ENCODE data around the gene NFIX. TPM values are rescaled to one million over a fixed set of nuclear protein-coding genes. Genes with fewer than 3 reads are reported as not detected.
A peak's percentile ranks its signal among the peaks of the same experiment; 100 is the strongest.

Gene NFIX
- total and polyA plus RNA-seq, 2 of the 13 experiments (the other 11 are each of a cell fraction or from before 2014, with no cell fraction given) = 3.4 to 5.4 TPM

- TF ChIP-seq NR2F1 (CRISPR knock-in tag; IDR thresholded peaks at IDR 0.05) (no peak), SIX4 (CRISPR knock-in tag; IDR thresholded peaks at IDR 0.05) (no peak), ATAD3A (CRISPR knock-in tag; IDR thresholded peaks at IDR 0.05) (no peak), HMG20B (CRISPR knock-in tag; conservative IDR thresholded peaks at IDR 0.05) (no peak), KLF13 (CRISPR knock-in tag; IDR thresholded peaks at IDR 0.05) (no peak), ZSCAN21 (CRISPR knock-in tag; IDR thresholded peaks at IDR 0.05; ENCODE audit: borderline replicate concordance) (peak; percentile 46; the same call in 1 of the 2 replicates), ZSCAN25 (CRISPR knock-in tag; IDR thresholded peaks at IDR 0.05) (peak; percentile 92), ZC3H13 (CRISPR knock-in tag; IDR thresholded peaks at IDR 0.05) (no peak), ZNF431 (CRISPR knock-in tag; IDR thresholded peaks at IDR 0.05; ENCODE audit: borderline replicate concordance, low read depth) (no peak), HIC2 (CRISPR knock-in tag; IDR thresholded peaks at IDR 0.05; ENCODE audit: low read depth) (peak; percentile 20; the same call in 1 of the 2 replicates), ATF2 (CRISPR knock-in tag; IDR thresholded peaks at IDR 0.05) (no peak; the same call in 1 of the 2 replicates), FOXA3 (CRISPR knock-in tag; IDR thresholded peaks at IDR 0.05) (no peak), CREB1 (IDR thresholded peaks at IDR 0.05) (no peak), CREB1 (CRISPR knock-in tag; IDR thresholded peaks at IDR 0.05) (no peak), ZBTB43 (CRISPR knock-in tag; conservative IDR thresholded peaks at IDR 0.05) (no peak), SAFB2 (CRISPR knock-in tag; IDR thresholded peaks at IDR 0.05; ENCODE audit: borderline replicate concordance, low read depth) (no peak), ZNF674 (CRISPR knock-in tag; IDR thresholded peaks at IDR 0.05; ENCODE audit: low read depth) (no peak), FOXA1 (IDR thresholded peaks at IDR 0.05) (no peak), FOXA1 (CRISPR knock-in tag; IDR thresholded peaks at IDR 0.05) (peak; percentile 6; the same call in 1 of the 2 replicates), NFIC (IDR thresholded peaks at IDR 0.05; ENCODE audit: low read length) (no peak), ZNF792 (CRISPR knock-in tag; IDR thresholded peaks at IDR 0.05) (peak; percentile 18; the same call in 1 of the 2 replicates), IKZF5 (CRISPR knock-in tag; IDR thresholded peaks at IDR 0.05) (no peak; the same call in 1 of the 2 replicates), ZNF235 (CRISPR knock-in tag; IDR thresholded peaks at IDR 0.05; ENCODE audit: borderline replicate concordance) (no peak), ZNF704 (CRISPR knock-in tag; IDR thresholded peaks at IDR 0.05; ENCODE audit: borderline replicate concordance) (peak; percentile 73; the same call in 1 of the 2 replicates), ZNF83 (CRISPR knock-in tag; IDR thresholded peaks at IDR 0.05; ENCODE audit: borderline replicate concordance) (no peak)
Measured at GRCh38 chr19:12996406-12997094, 1.3 kb downstream of the NFIX start (continued).
